ENCODE results near the gene LRBA.
"Not testable (repeated sequence)": the region's sequence is repeated elsewhere in the genome, so short reads cannot be mapped to it uniquely, and the experiment has no call there.

Gene LRBA

GRCh38 chr4:150999086-150999485 is 16.0 kb downstream of the LRBA start:
- Histone ChIP-seq H3K4me1 (ENCODE audit: control insufficient read depth, low read length) (peaks cover 36% of the 10 kb centered on the region), H3K27me3 (ENCODE audit: control insufficient read depth, low read length) (no peaks in the 10 kb centered on the region), H3K27ac (ENCODE audit: low read depth, low read length) (peak overlapping the region; percentile 69), H3K9me3 (ENCODE audit: control insufficient read depth, insufficient read depth, low read length) (no peaks in the 10 kb centered on the region), H4K20me1 (ENCODE audit: control insufficient read depth, insufficient read depth, low read depth, low read length) (peaks cover 16% of the 10 kb centered on the region; the same call in 1 of the 2 replicates), H3K36me3 (ENCODE audit: control insufficient read depth, low read length) (peaks cover 2% of the 10 kb centered on the region), H3K9me2 (replicated peaks; ENCODE audit: control insufficient read depth, low read length) (no peaks in the 10 kb centered on the region), H3K79me2 (ENCODE audit: control insufficient read depth, low read length) (peaks cover 100% of the 10 kb centered on the region), H3F3A (ENCODE audit: control insufficient read depth, insufficient read depth) (peaks cover 9% of the 10 kb centered on the region), H3K4me3 (ENCODE audit: low read length) (peak overlapping the region; percentile 58), H3K4me2 (ENCODE audit: low read length) (peak overlapping the region; percentile 75)
- TF ChIP-seq EZH2phosphoT487 (IDR thresholded peaks at IDR 0.05; ENCODE audit: borderline replicate concordance, low read length), result no peak
- TF ChIP-seq, protein P1, sequence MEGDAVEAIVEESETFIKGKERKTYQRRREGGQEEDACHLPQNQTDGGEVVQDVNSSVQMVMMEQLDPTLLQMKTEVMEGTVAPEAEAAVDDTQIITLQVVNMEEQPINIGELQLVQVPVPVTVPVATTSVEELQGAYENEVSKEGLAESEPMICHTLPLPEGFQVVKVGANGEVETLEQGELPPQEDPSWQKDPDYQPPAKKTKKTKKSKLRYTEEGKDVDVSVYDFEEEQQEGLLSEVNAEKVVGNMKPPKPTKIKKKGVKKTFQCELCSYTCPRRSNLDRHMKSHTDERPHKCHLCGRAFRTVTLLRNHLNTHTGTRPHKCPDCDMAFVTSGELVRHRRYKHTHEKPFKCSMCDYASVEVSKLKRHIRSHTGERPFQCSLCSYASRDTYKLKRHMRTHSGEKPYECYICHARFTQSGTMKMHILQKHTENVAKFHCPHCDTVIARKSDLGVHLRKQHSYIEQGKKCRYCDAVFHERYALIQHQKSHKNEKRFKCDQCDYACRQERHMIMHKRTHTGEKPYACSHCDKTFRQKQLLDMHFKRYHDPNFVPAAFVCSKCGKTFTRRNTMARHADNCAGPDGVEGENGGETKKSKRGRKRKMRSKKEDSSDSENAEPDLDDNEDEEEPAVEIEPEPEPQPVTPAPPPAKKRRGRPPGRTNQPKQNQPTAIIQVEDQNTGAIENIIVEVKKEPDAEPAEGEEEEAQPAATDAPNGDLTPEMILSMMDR (IDR thresholded peaks at IDR 0.05; ENCODE audit: low read depth, low read length, poor library complexity, severe bottlenecking), result no peak

GRCh38 chr4:150997141-150997540 is 17.9 kb downstream of the LRBA start:
- peaks cover 5% of the 10 kb centered on the region for H3K36me3 ChIP-seq (ENCODE audit: control insufficient read depth, low read length)
- TF ChIP-seq, protein P1 (IDR thresholded peaks at IDR 0.05; ENCODE audit: low read depth, low read length, poor library complexity, severe bottlenecking), result no peak
- TF ChIP-seq EZH2phosphoT487 (IDR thresholded peaks at IDR 0.05; ENCODE audit: borderline replicate concordance, low read length), result no peak
- H3K4me1 ChIP-seq (ENCODE audit: control insufficient read depth, low read length), result peaks cover 36% of the 10 kb centered on the region
- H3K27me3 ChIP-seq (ENCODE audit: control insufficient read depth, low read length), result no peaks in the 10 kb centered on the region
- peaks cover 96% of the 10 kb centered on the region for H3K79me2 ChIP-seq (ENCODE audit: control insufficient read depth, low read length)
- no peaks in the 10 kb centered on the region for H3K9me3 ChIP-seq (ENCODE audit: control insufficient read depth, insufficient read depth, low read length)
- no peak overlapping the region for H3K4me2 ChIP-seq (ENCODE audit: low read length)
- no peak overlapping the region for H3K4me3 ChIP-seq (ENCODE audit: low read length)
- no peak overlapping the region for H3K27ac ChIP-seq (ENCODE audit: low read depth, low read length)
- H3F3A ChIP-seq (ENCODE audit: control insufficient read depth, insufficient read depth), result peaks cover 9% of the 10 kb centered on the region
- peaks cover 16% of the 10 kb centered on the region; the same call in 1 of the 2 replicates for H4K20me1 ChIP-seq (ENCODE audit: control insufficient read depth, insufficient read depth, low read depth, low read length)
- H3K9me2 ChIP-seq (replicated peaks; ENCODE audit: control insufficient read depth, low read length), result no peaks in the 10 kb centered on the region

DNA sequence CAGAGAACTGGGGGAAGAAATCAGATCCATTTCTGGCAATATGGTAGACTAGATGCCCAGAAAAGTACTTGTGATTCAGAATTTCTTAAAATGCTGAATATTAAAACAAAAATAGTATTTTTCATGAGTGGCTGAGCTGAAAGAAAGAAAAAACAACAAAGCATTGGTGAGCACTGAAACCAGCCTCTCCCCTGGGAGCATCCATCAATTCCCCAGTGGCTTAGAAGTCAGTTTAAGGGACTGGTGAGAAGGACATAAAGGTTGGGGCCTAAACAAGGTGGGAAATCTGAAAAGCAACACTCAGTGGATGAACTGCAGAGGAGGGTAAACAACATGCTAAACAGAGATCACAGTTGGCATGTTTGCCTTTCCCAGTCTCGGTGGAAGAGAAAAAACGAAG is 20.4 kb downstream of the LRBA start:
- TF ChIP-seq, protein P1 (IDR thresholded peaks at IDR 0.05; ENCODE audit: low read depth, low read length, poor library complexity, severe bottlenecking), result no peak
- TF ChIP-seq EZH2phosphoT487 (IDR thresholded peaks at IDR 0.05; ENCODE audit: borderline replicate concordance, low read length), result no peak
- H3K9me3 ChIP-seq (ENCODE audit: control insufficient read depth, insufficient read depth, low read length), result no peaks in the 10 kb centered on the region
- H3K4me3 ChIP-seq (ENCODE audit: low read length), result no peak overlapping the region
- no peak overlapping the region for H3K27ac ChIP-seq (ENCODE audit: low read depth, low read length)
- no peaks in the 10 kb centered on the region for H3K9me2 ChIP-seq (replicated peaks; ENCODE audit: control insufficient read depth, low read length)
- 0 out of 2 replicates have a peak, but pooled peaks cover 6% of the 10 kb centered on the region for H4K20me1 ChIP-seq (ENCODE audit: control insufficient read depth, insufficient read depth, low read depth, low read length)
- H3K4me1 ChIP-seq (ENCODE audit: control insufficient read depth, low read length), result peaks cover 24% of the 10 kb centered on the region
- H3K36me3 ChIP-seq (ENCODE audit: control insufficient read depth, low read length), result peaks cover 5% of the 10 kb centered on the region
- 0 out of 2 replicates have a peak overlapping the region, but pooled peaks have one; percentile 0 for H3K4me2 ChIP-seq (ENCODE audit: low read length)
- peaks cover 95% of the 10 kb centered on the region for H3K79me2 ChIP-seq (ENCODE audit: control insufficient read depth, low read length)
- no peaks in the 10 kb centered on the region for H3K27me3 ChIP-seq (ENCODE audit: control insufficient read depth, low read length)
- H3F3A ChIP-seq (ENCODE audit: control insufficient read depth, insufficient read depth), result peaks cover 9% of the 10 kb centered on the region

GRCh38 chr4:150993577-150993976 is 21.5 kb downstream of the LRBA start:
- H3K4me3 ChIP-seq (ENCODE audit: low read length); H4K20me1 ChIP-seq (ENCODE audit: control insufficient read depth, insufficient read depth, low read depth, low read length); H3K27me3 ChIP-seq (ENCODE audit: control insufficient read depth, low read length); H3K9me2 ChIP-seq (replicated peaks; ENCODE audit: control insufficient read depth, low read length); H3K4me2 ChIP-seq (ENCODE audit: low read length); H3F3A ChIP-seq (ENCODE audit: control insufficient read depth, insufficient read depth); H3K9me3 ChIP-seq (ENCODE audit: control insufficient read depth, insufficient read depth, low read length); H3K27ac ChIP-seq (ENCODE audit: low read depth, low read length); H3K36me3 ChIP-seq (ENCODE audit: control insufficient read depth, low read length): not testable (repeated sequence)
- Histone ChIP-seq H3K79me2 (ENCODE audit: control insufficient read depth, low read length) (peaks cover 95% of the 10 kb centered on the region), H3K4me1 (ENCODE audit: control insufficient read depth, low read length) (peaks cover 12% of the 10 kb centered on the region)
